ENCODE measurements around the gene SERINC1. TPM values are rescaled to one million over a fixed set of nuclear protein-coding genes. Genes with fewer than 3 reads are reported as not detected.

The SERINC1 gene
- total RNA-seq, 1 donor from 2014 or later: 136 TPM

DNA sequence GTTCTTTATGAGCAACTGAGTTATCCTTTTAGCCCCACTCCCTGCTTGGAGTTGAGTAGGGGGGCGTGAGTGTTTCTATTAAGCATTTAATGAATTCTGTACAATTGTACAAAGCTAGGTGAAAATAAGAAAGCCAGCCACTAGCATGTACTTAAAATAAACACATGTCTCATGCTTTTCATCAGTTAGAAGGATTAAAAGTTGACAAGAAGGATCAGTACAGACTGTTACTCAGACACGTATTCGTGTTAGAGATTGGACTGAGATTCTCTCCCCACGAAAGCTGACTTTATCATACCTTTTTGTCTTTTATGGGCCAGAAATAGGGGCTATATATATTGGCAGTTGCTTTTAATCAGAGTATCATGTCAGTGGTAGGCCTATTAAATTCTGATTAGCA lies 70.5 kb downstream of the SERINC1 start:
- Mint-ChIP-seq H3K36me3 (peaks cover 34% of the 10 kb centered on the region), H3K4me1 (peaks cover 22% of the 10 kb centered on the region), H3K27me3 (ENCODE audit: insufficient read depth, low read depth) (no peaks in the 10 kb centered on the region), H3K9me3 (peaks cover 15% of the 10 kb centered on the region), H3K27ac (no peak overlapping the region), H3K4me3 (peak overlapping the region; percentile 99)
- no peak for TF ChIP-seq CTCF (IDR thresholded peaks at IDR 0.05)
- no peak for TF ChIP-seq EZH2phosphoT487 (IDR thresholded peaks at IDR 0.05)
- no peak for TF ChIP-seq EZH2 (IDR thresholded peaks at IDR 0.05)
- peaks cover 61% of the 10 kb centered on the region for H4K20me1 ChIP-seq (ENCODE audit: low read depth)
- peaks cover 17% of the 10 kb centered on the region for H3K4me1 ChIP-seq
- peak overlapping the region; percentile 92 for H3K9ac ChIP-seq
- no peaks in the 10 kb centered on the region for H3K36me3 ChIP-seq
- peaks cover 2% of the 10 kb centered on the region for H3F3A ChIP-seq (ENCODE audit: low read depth)
- H3K4me3 ChIP-seq: peak overlapping the region; percentile 96
- H3K79me2 ChIP-seq (ENCODE audit: low read depth): peaks cover 66% of the 10 kb centered on the region
- H3K27me3 ChIP-seq: peaks cover 22% of the 10 kb centered on the region
- no peaks in the 10 kb centered on the region for H3K9me3 ChIP-seq (ENCODE audit: low read depth)
- H2AFZ ChIP-seq (replicated peaks): no peak overlapping the region
- peak overlapping the region; percentile 93 for H3K4me2 ChIP-seq
- no peak for DNase-seq (ENCODE audit: low spot score)
- H3K27ac ChIP-seq: no peak overlapping the region

DNA sequence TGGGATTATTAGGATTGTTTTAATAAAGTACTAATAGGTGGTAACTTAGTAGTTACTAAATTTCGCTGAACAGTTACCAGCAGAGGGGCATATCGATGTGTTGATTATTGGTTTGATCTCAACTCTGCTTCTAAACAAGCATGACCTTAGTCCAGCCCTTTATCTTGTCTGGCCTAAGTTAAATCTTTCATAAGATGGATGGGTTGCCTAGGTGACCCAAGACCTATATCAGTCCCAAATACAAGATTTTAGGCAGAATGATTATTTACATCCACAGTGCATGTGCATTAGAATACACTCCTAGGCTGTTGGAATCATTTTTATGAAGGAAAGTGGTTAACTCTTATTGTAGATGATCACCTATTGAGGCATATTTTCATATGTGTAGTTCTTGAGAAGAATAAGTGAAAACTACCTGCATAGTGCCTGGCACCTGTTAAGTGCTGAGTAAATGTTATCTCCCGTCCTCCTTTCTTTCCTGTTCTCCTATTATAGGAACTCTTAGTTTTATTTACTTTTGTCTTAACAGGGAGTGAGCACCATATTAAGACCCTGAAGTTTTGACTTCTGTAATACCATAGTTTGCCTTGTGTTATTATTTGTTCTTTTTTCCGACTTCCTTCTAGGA lies 71.0 kb downstream of the SERINC1 start:
- peaks cover 2% of the 10 kb centered on the region for H3F3A ChIP-seq (ENCODE audit: low read depth)
- peak overlapping the region; percentile 92 for H3K9ac ChIP-seq
- no peak for TF ChIP-seq CTCF (IDR thresholded peaks at IDR 0.05)
- no peak for TF ChIP-seq EZH2 (IDR thresholded peaks at IDR 0.05)
- no peak for TF ChIP-seq EZH2phosphoT487 (IDR thresholded peaks at IDR 0.05)
- H3K79me2 ChIP-seq (ENCODE audit: low read depth): peaks cover 60% of the 10 kb centered on the region
- peaks cover 17% of the 10 kb centered on the region for H3K4me1 ChIP-seq
- no peaks in the 10 kb centered on the region for H3K9me3 ChIP-seq (ENCODE audit: low read depth)
- H4K20me1 ChIP-seq (ENCODE audit: low read depth): peaks cover 56% of the 10 kb centered on the region
- Mint-ChIP-seq H3K9me3 (peaks cover 13% of the 10 kb centered on the region), H3K36me3 (peaks cover 29% of the 10 kb centered on the region), H3K27me3 (ENCODE audit: insufficient read depth, low read depth) (no peaks in the 10 kb centered on the region), H3K4me1 (peaks cover 22% of the 10 kb centered on the region), H3K4me3 (peak overlapping the region; percentile 99), H3K27ac (no peak overlapping the region)
- no peaks in the 10 kb centered on the region for H3K36me3 ChIP-seq
- peaks cover 27% of the 10 kb centered on the region for H3K27me3 ChIP-seq
- DNase-seq (ENCODE audit: low spot score): no peak
- no peak overlapping the region for H2AFZ ChIP-seq (replicated peaks)
- H3K27ac ChIP-seq: no peak overlapping the region
- H3K4me2 ChIP-seq: peak overlapping the region; percentile 93
- H3K4me3 ChIP-seq: peak overlapping the region; percentile 96

GRCh38 chr6:122400121-122400450 lies 71.5 kb downstream of the SERINC1 start:
- peak overlapping the region; percentile 92 for H3K9ac ChIP-seq
- no peak for TF ChIP-seq EZH2phosphoT487 (IDR thresholded peaks at IDR 0.05)
- TF ChIP-seq EZH2 (IDR thresholded peaks at IDR 0.05): peak; percentile 7
- no peak for DNase-seq (ENCODE audit: low spot score)
- H3K79me2 ChIP-seq (ENCODE audit: low read depth): peaks cover 55% of the 10 kb centered on the region
- Mint-ChIP-seq H3K9me3 (peaks cover 13% of the 10 kb centered on the region), H3K4me1 (peaks cover 22% of the 10 kb centered on the region), H3K27ac (peak overlapping the region; percentile 99), H3K27me3 (ENCODE audit: insufficient read depth, low read depth) (no peaks in the 10 kb centered on the region), H3K36me3 (peaks cover 26% of the 10 kb centered on the region), H3K4me3 (peak overlapping the region; percentile 99)
- peak overlapping the region; percentile 98 for H2AFZ ChIP-seq (replicated peaks)
- H3K9me3 ChIP-seq (ENCODE audit: low read depth): no peaks in the 10 kb centered on the region
- peaks cover 17% of the 10 kb centered on the region for H3K4me1 ChIP-seq
- H3K27ac ChIP-seq: no peak overlapping the region
- H3K4me3 ChIP-seq: peak overlapping the region; percentile 96
- H3K27me3 ChIP-seq: peaks cover 32% of the 10 kb centered on the region
- H3K4me2 ChIP-seq: peak overlapping the region; percentile 93
- no peaks in the 10 kb centered on the region for H3K36me3 ChIP-seq
- peaks cover 2% of the 10 kb centered on the region for H3F3A ChIP-seq (ENCODE audit: low read depth)
- peaks cover 51% of the 10 kb centered on the region for H4K20me1 ChIP-seq (ENCODE audit: low read depth)

Data from neural progenitor cell (in vitro differentiated cells).